HEK293 (cell line): Measurements from ENCODE around the gene PDGFA.

ENCODE experiments used
- CTCF ChIA-PET: fragments of 350-600 bp; formaldehyde crosslinking; extraction: SDS; loops from one replicate; lab custom pipeline; 2021; ENCODE audit warnings: antibody characterized with exemption; lab: Yijun Ruan, JAX
- POLR2A ChIA-PET: fragments of 300-600 bp; formaldehyde crosslinking; extraction: SDS; loops from one replicate; lab custom pipeline; 2020; ENCODE audit warnings: antibody characterized with exemption, inconsistent platforms; lab: Yijun Ruan, JAX
- H3K27ac ChIP-seq: fragments of 200-500 bp; sonication (Bioruptor generic); 2 replicates; pipeline ENCODE4 v1.5.1; 2014; ENCODE audit warnings: low read depth, low read length, control low read depth, inconsistent platforms; ENCODE audit errors: extremely low read depth
- H3K36me3 ChIP-seq, 2 experiments: fragments of 200-500 bp in 1 of 2; sonication (Bioruptor generic) in 1 of 2; 1 replicate in 1 of 2; 2 replicates in 1 of 2; pipeline ENCODE4 v1.5.1; 2014 to 2017; ENCODE audit warnings: inconsistent platforms in 2 of 2, low read length in 2 of 2; ENCODE audit not compliant: control insufficient read depth in 2 of 2, insufficient read depth in 1 of 2
- H3K4me1 ChIP-seq: fragments of 200-500 bp; sonication (Bioruptor generic); 2 replicates; pipeline ENCODE4 v1.5.1; 2014; ENCODE audit warnings: mild to moderate bottlenecking, low read length, inconsistent platforms; ENCODE audit not compliant: control insufficient read depth, insufficient read depth
- H3K4me3 ChIP-seq: 2 replicates; pipeline ENCODE4 v1.5.1; 2011; ENCODE audit warnings: low read depth, mild to moderate bottlenecking, control low read depth, low read length, moderate library complexity
- H3K9me3 ChIP-seq: fragments of 200-500 bp; sonication (Bioruptor generic); 2 replicates; pipeline ENCODE4 v1.5.1; 2014; ENCODE audit warnings: low read depth, low read length, inconsistent platforms; ENCODE audit not compliant: control insufficient read depth, insufficient read depth
- BCL11A ChIP-seq: fragments of 450-650 bp; formaldehyde crosslinking; IDR thresholded peaks from 2 replicates; pipeline ENCODE4 v1.5.1; 2016; ENCODE audit warnings: low read depth, missing biosample characterization, missing genetic modification characterization
- BCL6B ChIP-seq: fragments of 450-650 bp; formaldehyde crosslinking; IDR thresholded peaks from 2 replicates; pipeline ENCODE4 v1.5.1; 2017; ENCODE audit warnings: missing biosample characterization, missing genetic modification characterization
- GLI4 ChIP-seq: fragments of 450-650 bp; formaldehyde crosslinking; IDR thresholded peaks from 2 replicates; pipeline ENCODE4 v1.5.1; 2016; ENCODE audit warnings: missing biosample characterization, missing genetic modification characterization
- OVOL3 ChIP-seq: fragments of 450-650 bp; formaldehyde crosslinking; IDR thresholded peaks from 2 replicates; pipeline ENCODE4 v1.5.1; 2016; ENCODE audit warnings: missing biosample characterization, missing genetic modification characterization
- PRDM6 ChIP-seq: fragments of 450-650 bp; formaldehyde crosslinking; IDR thresholded peaks from 2 replicates; pipeline ENCODE4 v1.5.1; 2017; ENCODE audit warnings: missing biosample characterization, missing genetic modification characterization
- SCRT2 ChIP-seq: fragments of 450-650 bp; formaldehyde crosslinking; IDR thresholded peaks from 2 replicates; pipeline ENCODE4 v1.5.1; 2016; ENCODE audit warnings: missing biosample characterization, missing genetic modification characterization
- TCF7L2 ChIP-seq: IDR thresholded peaks from 2 replicates; pipeline ENCODE4 v1.6.1; 2011; ENCODE audit warnings: low read depth, mild to moderate bottlenecking, inconsistent platforms, low read length, moderate library complexity, borderline replicate concordance
- ZBTB10 ChIP-seq: fragments of 450-650 bp; formaldehyde crosslinking; IDR thresholded peaks from 2 replicates; pipeline ENCODE4 v1.5.1; 2016; ENCODE audit warnings: missing biosample characterization, missing genetic modification characterization
- ZBTB11 ChIP-seq: fragments of 450-650 bp; formaldehyde crosslinking; conservative IDR thresholded peaks from 2 replicates; pipeline ENCODE4 v1.5.1; 2016; ENCODE audit warnings: low read depth, missing biosample characterization, missing genetic modification characterization
- ZBTB26 ChIP-seq: fragments of 450-650 bp; formaldehyde crosslinking; optimal IDR thresholded peaks from 2 replicates; pipeline ENCODE3; 2016; ENCODE audit warnings: missing biosample characterization, mild to moderate bottlenecking, missing genetic modification characterization
- ZEB2 ChIP-seq: fragments of 450-650 bp; formaldehyde crosslinking; IDR thresholded peaks from 2 replicates; pipeline ENCODE4 v1.5.1; 2016; ENCODE audit warnings: missing biosample characterization, missing genetic modification characterization
- ZIC2 ChIP-seq: fragments of 450-650 bp; formaldehyde crosslinking; IDR thresholded peaks from 2 replicates; pipeline ENCODE4 v1.5.1; 2016; ENCODE audit warnings: missing biosample characterization, missing genetic modification characterization
- ZNF112 ChIP-seq: fragments of 450-650 bp; formaldehyde crosslinking; IDR thresholded peaks from 2 replicates; pipeline ENCODE4 v1.5.0; 2017; ENCODE audit warnings: missing biosample characterization, missing genetic modification characterization
- ZNF155 ChIP-seq: fragments of 450-650 bp; formaldehyde crosslinking; IDR thresholded peaks from 2 replicates; pipeline ENCODE4 v1.5.1; 2016; ENCODE audit warnings: missing biosample characterization, missing genetic modification characterization
- ZNF266 ChIP-seq: fragments of 450-650 bp; formaldehyde crosslinking; IDR thresholded peaks from 2 replicates; pipeline ENCODE4 v1.5.1; 2016; ENCODE audit warnings: missing biosample characterization, missing genetic modification characterization, low read depth
- ZNF324 ChIP-seq: fragments of 450-650 bp; formaldehyde crosslinking; IDR thresholded peaks from 2 replicates; pipeline ENCODE4 v1.5.1; 2016; ENCODE audit warnings: missing biosample characterization, missing genetic modification characterization
- ZNF350 ChIP-seq: fragments of 450-650 bp; formaldehyde crosslinking; IDR thresholded peaks from 2 replicates; pipeline ENCODE4 v1.5.0; 2017; ENCODE audit warnings: missing biosample characterization, mild to moderate bottlenecking, missing genetic modification characterization
- ZNF354C ChIP-seq: fragments of 450-650 bp; formaldehyde crosslinking; IDR thresholded peaks from 2 replicates; pipeline ENCODE4 v1.5.1; 2016; ENCODE audit warnings: missing biosample characterization, missing genetic modification characterization, low read depth, borderline replicate concordance
- ZNF433 ChIP-seq: fragments of 450-650 bp; formaldehyde crosslinking; IDR thresholded peaks from 2 replicates; pipeline ENCODE4 v1.5.1; 2016; ENCODE audit warnings: missing biosample characterization, missing genetic modification characterization, low read depth
- ZNF529 ChIP-seq: fragments of 450-650 bp; formaldehyde crosslinking; IDR thresholded peaks from 2 replicates; pipeline ENCODE4 v1.5.1; 2017; ENCODE audit warnings: missing genetic modification characterization, missing biosample characterization; ENCODE audit not compliant: insufficient replicate concordance
- ZNF544 ChIP-seq: fragments of 450-650 bp; formaldehyde crosslinking; IDR thresholded peaks from 2 replicates; pipeline ENCODE4 v1.5.0; 2017; ENCODE audit warnings: missing biosample characterization, missing genetic modification characterization
- ZNF600 ChIP-seq: fragments of 450-650 bp; formaldehyde crosslinking; IDR thresholded peaks from 2 replicates; pipeline ENCODE4 v1.5.1; 2016; ENCODE audit warnings: missing biosample characterization, missing genetic modification characterization
- ZNF707 ChIP-seq: fragments of 450-650 bp; formaldehyde crosslinking; IDR thresholded peaks from 2 replicates; pipeline ENCODE4 v1.5.1; 2016; ENCODE audit warnings: missing biosample characterization, missing genetic modification characterization
- ZSCAN5A ChIP-seq: fragments of 450-650 bp; formaldehyde crosslinking; IDR thresholded peaks from 2 replicates; pipeline ENCODE4 v1.5.1; 2016; ENCODE audit warnings: missing biosample characterization, missing genetic modification characterization

The PDGFA gene

GRCh38 chr7:510131-510481 is 9.5 kb downstream of the PDGFA start:
- TF ChIP-seq SCRT2: no peak
- TF ChIP-seq ZNF324 (tag by site-specific recombination): no peak
- no peak for TF ChIP-seq TCF7L2
- TF ChIP-seq ZBTB10: no peak
- no peak for TF ChIP-seq ZIC2
- no peak for TF ChIP-seq ZNF707 (tag by site-specific recombination)
- POLR2A ChIA-PET: no interaction called here
- CTCF ChIA-PET: no interaction called here
- no peak overlapping the region for H3K27ac ChIP-seq
- peaks cover 4 to 23% of the 10 kb centered on the region in 2 experiments; a peak in 2 of 3 replicates for H3K36me3 ChIP-seq
- H3K4me3 ChIP-seq: no peak overlapping the region
- H3K9me3 ChIP-seq: no peaks in the 10 kb centered on the region
- no peaks in the 10 kb centered on the region for H3K4me1 ChIP-seq

GRCh38 chr7:509426-510130 is 10.1 kb downstream of the PDGFA start:
- POLR2A ChIA-PET: no interaction called here

More at GRCh38 chr7:509426-510130, 10.1 kb downstream of the PDGFA start:
- no peak overlapping the region for H3K4me3 ChIP-seq
- no peak for TF ChIP-seq ZNF266
- TF ChIP-seq ZNF155: no peak
- no peak for TF ChIP-seq ZNF433 (tag by site-specific recombination)
- no peak for TF ChIP-seq ZSCAN5A
- TF ChIP-seq OVOL3: no peak
- no peak for TF ChIP-seq ZNF544 (tag by site-specific recombination)
- no peak for TF ChIP-seq ZNF112 (tag by site-specific recombination)
- no peak for TF ChIP-seq ZNF354C
- no peak for TF ChIP-seq ZBTB26 (tag by site-specific recombination)
- TF ChIP-seq ZBTB11 (tag by site-specific recombination): no peak
- no peak for TF ChIP-seq BCL6B (tag by site-specific recombination)
- no peak for TF ChIP-seq GLI4
- no peak for TF ChIP-seq ZEB2 (tag by site-specific recombination)
- TF ChIP-seq ZNF350 (tag by site-specific recombination): no peak
- no peak for TF ChIP-seq ZNF529 (tag by site-specific recombination)
- no peak for TF ChIP-seq PRDM6
- TF ChIP-seq BCL11A (tag by site-specific recombination): no peak
- no peak for TF ChIP-seq ZNF600 (tag by site-specific recombination)
- TF ChIP-seq, all 188 proteins: peak for 0
- Histone ChIP-seq H3K27ac (no peak overlapping the region), H3K4me1 (no peaks in the 10 kb centered on the region), H3K9me3 (no peaks in the 10 kb centered on the region), H3K36me3 (peaks cover 4 to 23% of the 10 kb centered on the region in 2 experiments; a peak in 2 of 3 replicates)
- CTCF ChIA-PET: no interaction called here
